ENCODE data around the gene CMSS1.

The CMSS1 gene

DNA sequence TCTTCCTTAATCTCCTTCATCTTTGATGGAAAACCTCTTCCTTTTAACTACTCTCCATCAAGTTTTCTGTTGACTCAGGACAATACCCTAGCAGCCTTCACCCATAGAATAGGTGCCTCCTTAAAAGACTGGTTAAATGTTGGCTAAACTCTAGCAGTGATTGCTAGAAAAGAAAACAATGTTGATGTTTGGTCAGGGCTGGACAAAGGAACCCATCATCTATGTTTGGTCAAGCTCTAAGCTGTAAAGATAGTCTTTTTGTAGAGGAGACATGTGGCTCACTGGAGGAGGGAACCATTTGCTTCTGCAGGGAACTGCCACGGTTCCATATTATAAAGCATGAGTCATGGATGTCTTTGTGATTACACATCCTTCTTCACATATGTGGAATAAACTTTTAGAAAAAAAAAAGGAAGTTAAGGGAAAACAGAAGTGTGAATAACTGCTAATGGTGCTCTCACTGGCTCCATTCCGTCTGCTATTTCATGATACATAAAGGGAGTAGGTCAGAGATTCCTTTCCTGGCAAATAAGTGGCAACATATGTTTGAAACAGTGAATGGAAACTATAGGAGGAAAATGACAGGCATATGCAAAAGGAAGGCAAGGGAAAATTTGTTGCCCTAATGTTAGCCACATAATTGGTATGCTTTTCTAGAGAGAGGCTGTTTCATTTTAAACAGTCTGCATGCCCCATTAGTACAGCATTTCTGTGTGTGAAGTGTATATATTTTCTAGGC is 78.2 kb downstream of the CMSS1 start:
- no peak for DNase-seq (ENCODE audit: low read depth)

DNA sequence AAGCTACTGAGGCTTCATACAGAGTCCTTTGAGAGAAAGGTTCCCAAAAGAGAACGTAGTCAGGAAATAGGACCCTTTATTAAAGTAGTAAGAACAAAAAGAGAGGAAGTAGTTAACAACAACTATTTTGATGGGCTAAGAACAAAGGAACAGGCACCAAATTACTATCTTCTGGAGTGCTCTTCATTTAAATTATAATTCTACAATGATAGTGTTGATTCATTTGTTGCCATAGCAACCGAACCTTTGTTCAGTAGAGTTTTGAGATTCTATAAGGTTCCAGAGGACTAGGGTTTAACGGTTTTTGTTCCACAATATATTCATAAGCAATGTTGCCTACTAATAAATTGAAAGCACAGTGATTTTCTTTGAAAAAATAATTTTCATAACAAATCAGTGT is 78.8 kb downstream of the CMSS1 start:
- no peak for DNase-seq (ENCODE audit: low read depth)
- no peak for TF ChIP-seq CTCF (IDR thresholded peaks at IDR 0.05; ENCODE audit: low read depth, low read length, missing control alignments)
- no peak overlapping the region for H3K4me3 ChIP-seq (ENCODE audit: low read depth, low read length)

More for the DNA sequence above, 78.2 kb downstream of the CMSS1 start:
- TF ChIP-seq CTCF (IDR thresholded peaks at IDR 0.05; ENCODE audit: low read depth, low read length, missing control alignments), result no peak
- H3K4me3 ChIP-seq (ENCODE audit: low read depth, low read length), result no peak overlapping the region

DNA sequence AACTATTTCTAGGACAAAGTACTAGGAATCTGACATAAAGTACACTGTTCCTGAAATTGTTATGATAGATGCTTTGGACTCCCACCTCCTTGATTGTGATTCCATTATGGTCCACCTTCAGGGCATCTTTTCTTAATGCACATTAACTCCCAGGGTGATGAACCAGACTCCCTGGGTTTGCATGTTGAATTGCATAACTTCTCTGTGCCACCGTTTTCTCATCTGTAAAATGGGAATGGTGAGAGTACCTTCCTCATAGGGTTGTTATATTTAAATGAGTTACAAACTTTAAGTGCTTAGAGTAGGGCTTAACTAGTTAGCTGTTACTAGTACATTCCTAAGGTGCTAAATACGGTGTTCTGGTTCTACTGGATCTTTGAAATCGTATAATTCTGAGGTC is 81.9 kb downstream of the CMSS1 start:
- no peak overlapping the region for H3K4me3 ChIP-seq (ENCODE audit: low read depth, low read length)
- no peak for TF ChIP-seq CTCF (IDR thresholded peaks at IDR 0.05; ENCODE audit: low read depth, low read length, missing control alignments)
- no peak for DNase-seq (ENCODE audit: low read depth)

DNA sequence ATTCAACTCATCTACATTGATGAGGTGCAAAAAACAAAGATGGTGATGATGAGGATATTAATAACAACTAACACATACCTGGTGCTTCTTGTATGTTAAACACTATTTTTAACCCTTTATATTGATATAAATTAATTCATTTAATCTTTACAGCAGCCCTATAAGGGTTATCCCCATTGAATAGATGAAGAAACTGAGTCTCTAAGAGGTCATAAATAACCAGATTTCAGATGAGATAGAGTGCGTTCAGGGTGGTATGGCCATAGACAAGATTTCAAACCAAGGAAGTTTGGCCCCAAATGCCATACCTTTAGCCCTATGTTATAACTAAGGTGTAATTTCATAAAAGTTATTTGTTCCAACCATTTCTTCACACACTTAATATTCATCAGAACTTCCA is 82.6 kb downstream of the CMSS1 start:
- no peak overlapping the region for H3K4me3 ChIP-seq (ENCODE audit: low read depth, low read length)
- DNase-seq (ENCODE audit: low read depth), result no peak
- no peak for TF ChIP-seq CTCF (IDR thresholded peaks at IDR 0.05; ENCODE audit: low read depth, low read length, missing control alignments)

DNA sequence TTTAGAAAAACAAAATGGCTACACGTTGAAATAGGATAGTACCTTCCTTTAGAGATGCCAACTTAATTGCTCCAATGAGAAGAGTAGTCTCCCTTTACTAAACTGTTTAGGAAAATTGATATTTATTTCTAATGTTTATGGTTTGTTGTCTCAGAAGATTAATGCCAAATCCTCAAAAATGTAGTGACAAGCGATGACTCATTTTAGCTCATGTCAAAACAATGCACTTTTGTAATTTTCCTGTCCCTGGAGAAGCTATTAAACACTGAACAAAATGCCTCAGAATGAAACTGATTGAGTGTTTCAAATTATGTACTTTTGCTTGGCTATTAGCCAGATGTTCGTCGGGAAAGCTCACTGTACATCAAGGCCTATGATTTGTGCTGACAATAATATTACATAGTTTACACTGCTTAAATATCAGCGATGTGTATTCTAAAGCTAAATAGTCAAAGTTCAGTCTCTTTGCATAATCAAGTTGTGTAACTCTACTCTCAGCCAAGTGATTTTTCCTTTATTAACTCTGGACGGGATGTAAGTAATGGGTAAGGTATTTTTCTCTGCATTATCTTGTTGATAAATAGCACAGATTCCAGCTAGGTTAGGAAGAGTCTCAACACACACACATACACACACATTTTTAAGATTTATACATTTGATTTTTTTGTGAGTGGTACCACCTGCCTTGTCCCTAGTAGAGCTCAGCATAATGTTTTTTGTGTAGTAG is 83.7 kb downstream of the CMSS1 start:
- H3K4me3 ChIP-seq (ENCODE audit: low read depth, low read length), result no peak overlapping the region
- no peak for DNase-seq (ENCODE audit: low read depth)
- TF ChIP-seq CTCF (IDR thresholded peaks at IDR 0.05; ENCODE audit: low read depth, low read length, missing control alignments), result no peak

- TF ChIP-seq CTCF (IDR thresholded peaks at IDR 0.05; ENCODE audit: low read depth, low read length, missing control alignments), result no peak
- H3K4me3 ChIP-seq (ENCODE audit: low read depth, low read length), result no peak overlapping the region
- no peak for DNase-seq (ENCODE audit: low read depth)
Measured at GRCh38 chr3:99902091-99902490, 84.4 kb downstream of the CMSS1 start.
